Fibroblast of the conjunctiva (primary cell): ENCODE results near the gene LGMN.
"Not testable (repeated sequence)": the region's sequence is repeated elsewhere in the genome, so short reads cannot be mapped to it uniquely, and the experiment has no call there.

ENCODE experiments used
- DNase-seq: peaks from one replicate; pipeline ENCODE4 v3.0.0-alpha.2; 2010; ENCODE audit warnings: low read depth

Gene LGMN

DNA sequence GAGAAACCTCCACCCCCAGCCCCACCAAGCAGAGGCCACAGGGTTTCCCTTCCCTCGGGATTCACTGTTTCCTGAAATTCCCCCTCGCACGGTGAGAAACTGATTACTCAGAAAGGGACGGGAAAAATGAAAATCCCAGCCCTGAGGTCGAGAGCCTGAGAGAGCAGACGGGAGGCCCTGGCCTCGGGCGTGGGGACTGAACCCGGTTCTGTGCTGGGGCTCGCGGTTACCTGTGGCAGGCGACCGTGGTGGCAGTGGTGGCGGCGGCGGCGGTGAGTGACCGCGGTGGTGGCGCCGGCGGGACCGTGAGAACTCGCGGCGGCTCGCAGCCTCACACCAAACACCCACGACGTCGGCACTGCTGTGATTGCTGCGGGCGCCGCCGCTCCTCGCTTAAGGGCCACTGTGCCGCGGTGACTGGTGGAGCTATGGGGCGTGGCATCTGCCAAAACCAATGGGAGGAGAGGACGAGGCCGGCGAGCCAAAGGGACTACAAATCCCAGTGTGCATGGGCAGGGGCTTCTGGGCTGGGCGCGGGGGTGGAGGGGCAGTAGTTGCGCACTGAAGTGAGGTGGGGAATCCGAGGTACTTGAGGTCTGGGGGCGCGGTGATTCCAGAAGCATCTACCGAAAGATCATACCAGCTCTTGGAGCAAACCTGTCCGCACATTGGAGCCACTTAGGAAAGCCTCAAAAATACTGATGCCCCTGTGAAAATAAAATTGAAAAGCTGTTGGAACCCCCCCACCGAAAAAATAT, at the start of gene LGMN:
Gene LGMN (minus strand): TSS at position 369 of the 758 bp plus-strand sequence. CDS start 15,841 bp downstream, outside the sequence.
- DNase-seq = peak; percentile 82

DNA sequence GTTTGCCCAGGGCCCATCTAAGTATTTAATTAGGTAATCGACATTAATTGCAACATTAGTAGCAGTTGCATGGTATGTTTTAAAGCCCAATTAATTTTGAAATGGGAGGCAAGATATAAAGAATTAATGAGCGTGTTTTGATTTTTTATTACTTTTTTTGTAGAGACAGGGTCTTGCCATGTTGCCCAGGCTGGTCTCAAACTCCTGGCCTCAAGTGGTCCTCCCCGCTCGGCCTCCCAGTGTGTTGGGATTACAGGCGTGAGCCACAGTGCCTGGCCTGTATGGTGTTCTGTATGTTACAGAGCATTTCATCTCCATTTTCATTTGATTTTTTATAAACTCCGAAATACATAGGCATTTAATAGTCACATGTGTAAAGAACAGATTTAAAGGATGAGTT, 46.5 kb upstream of the LGMN start:
- no peak for DNase-seq

DNA sequence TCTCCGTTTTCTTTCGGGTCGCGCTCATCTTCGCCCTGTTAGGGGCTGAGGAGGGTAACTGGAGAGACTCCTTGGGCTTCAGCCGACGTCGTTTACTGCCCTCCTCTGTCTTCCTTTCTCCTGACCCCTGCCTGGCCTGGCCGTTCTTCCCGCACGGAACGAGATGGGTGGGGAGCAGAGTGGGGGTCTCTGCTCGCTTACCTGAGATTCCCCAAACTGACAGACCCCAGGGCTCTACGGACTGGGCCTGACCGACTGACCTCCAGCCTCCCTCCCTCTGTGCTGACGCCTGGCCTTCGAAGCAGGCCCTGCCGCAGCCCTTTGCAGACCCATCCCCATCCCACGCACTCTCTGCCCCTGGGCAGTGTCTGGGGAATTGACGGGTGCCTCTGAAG, 46.1 kb upstream of the LGMN start:
- DNase-seq = no peak

DNA sequence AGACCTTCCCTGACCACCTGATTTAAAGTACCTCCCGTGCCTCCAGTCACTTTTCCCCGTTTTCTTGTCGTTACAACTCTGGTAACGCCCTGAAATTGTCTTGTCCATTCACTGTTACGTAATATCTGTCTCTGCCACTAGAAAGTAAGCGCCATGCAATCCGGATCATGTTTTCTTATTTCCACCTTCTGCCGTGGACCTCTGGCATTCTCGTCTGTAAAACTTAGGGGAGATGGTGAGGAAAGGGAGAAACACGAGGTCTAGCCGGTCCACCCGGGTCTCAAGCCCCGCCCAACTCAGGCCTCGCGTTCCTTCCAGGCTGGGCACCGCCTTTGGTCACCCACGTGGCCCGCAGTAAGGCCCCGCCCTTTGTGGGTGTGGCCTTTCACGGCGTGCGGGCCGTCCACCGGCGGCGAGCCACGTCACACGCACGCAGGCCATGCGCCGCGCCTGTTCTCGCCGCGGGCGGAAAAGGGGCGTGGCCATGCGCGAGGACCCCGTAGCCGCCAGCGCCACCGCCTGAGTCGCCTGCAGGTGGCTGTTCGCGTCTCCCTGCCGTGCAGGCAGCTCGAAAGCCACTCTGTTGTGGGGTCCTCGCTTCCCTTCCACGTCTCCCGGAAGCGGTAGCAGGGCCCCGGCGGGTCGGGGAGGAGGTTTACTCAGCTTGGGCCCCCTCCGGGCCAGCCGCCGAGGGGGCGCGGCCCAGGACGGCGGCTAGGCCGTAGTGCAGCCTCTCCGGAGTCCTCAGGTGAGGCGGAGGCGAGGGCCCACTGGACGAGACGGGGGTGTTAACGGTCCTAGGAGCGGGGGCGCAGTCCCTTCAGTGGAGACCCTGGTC, 45.5 kb upstream of the LGMN start, which contains the start of gene GOLGA5:
Gene GOLGA5 (plus strand): TSS at position 597 of the 838 bp plus-strand sequence. CDS start 3,133 bp downstream, outside the sequence.
- peak; percentile 98 for DNase-seq

DNA sequence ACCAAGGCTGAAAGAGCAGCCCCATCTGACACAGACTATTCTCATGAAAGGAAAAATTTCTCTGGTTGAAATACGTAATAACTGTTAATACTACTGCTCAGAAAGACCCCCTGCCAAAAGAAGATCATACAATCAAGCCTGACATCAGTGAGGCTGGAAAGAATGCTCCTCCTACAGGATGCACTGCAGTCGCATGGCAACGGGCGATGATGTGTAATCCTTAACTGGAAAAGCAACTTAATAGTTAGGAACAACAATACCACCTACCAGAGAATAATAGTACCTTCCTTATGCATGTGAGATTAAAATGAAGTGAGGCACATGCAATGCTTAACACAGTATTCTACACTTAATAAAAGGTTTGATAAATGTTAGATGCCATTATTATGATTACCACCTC, 44.5 kb upstream of the LGMN start:
- DNase-seq = no peak

DNA sequence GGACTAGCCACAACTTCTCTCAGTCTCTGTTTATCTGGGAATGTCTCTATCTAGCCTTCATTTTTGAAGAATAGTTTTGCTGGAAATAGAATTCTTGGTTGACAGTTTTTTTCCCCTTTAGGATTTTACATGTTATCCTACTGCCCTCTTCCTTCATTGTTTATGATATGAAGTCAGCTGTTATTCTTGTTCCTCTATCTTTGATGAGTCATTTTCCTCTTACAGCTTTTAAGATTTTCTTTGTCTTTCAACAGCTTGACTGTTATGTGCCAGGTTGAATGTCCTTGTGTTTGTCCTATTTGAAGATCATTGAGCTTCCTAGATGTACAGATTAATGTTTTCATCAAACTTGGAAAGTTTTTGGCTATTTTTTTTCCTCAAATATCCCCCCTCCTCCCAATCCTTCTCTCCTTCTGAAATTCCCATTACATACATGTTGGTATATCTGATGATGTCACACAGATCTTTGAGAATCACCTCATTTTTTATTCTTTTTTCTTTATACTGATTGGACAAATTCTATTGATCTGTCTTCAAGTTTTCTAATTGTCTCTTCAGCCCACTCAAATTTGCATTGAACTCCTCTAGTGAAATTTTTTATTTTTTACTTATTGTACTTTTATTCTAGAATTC, 41.1 kb upstream of the LGMN start:
- no peak for DNase-seq

DNA sequence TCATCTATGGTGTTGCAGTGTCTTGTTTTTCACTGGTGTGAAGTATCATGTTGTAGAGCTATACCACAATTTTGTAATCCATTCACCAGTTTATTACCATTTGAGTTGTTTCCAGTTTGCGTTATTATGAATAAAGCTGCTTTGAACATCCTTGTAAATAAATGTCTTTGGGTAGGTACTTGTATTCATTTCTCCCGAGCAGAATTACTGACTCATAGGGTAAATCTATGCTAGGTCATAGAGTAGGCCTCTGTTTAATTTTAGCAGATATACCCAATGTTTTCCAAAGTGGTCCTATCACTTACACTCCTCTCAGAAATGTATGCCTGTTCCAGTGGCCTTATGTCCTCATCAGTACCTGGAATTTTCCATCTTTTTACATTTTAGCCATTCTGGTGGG, 39.1 kb upstream of the LGMN start:
- no peak for DNase-seq

DNA sequence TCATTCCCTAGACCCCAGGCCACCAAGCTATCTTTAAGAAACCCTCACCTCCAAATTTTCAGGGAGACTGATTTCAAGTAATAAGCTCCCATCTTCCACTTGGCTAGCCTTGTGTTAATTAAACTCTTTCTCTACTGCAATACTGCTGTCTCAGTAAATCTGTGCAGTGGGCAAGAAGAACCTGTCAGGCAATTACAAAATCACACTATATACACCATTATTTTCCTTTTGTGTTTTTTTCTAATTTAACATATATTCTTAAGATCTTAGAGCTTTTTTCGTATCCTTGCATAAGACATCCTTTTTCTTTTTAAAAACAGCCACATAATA, 38.0 kb upstream of the LGMN start:
- no peak for DNase-seq

DNA sequence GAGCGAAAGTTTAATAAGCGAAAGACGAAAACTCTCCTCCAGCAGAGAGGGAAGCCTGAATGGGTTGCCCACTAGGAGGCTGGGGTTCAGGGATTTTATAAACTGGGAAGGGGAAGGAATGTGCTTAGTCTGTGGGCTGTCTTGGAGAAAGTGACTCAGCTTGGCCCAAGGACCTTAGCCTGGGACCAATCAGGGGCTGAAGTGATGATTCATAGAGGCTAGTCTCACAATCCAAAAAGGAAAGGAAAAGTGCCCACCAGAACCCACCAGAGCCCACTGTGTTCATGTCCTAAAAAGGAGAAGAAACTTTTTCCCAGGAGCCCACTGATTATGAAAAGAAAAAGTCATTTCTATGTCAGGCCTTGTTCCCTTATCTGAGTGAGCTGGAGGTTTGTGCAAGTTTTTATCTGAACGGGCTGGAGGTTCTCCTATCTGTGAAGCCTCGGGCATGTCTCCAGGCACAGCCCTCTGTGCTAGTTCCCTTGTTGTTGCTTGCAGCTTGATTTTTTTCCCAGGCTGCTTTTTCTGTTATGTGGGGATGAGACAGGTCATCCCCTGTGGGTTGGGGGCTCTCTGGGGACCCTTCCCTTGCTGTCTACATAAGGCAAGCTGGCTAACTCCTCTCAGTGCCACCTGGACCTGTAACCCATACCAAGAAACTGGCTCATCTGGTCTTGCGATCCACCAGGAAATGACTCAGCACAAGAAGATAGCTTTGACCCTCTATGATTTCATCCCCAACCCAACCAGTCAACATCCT, 37.4 kb upstream of the LGMN start:
- peak; percentile 58 for DNase-seq

DNA sequence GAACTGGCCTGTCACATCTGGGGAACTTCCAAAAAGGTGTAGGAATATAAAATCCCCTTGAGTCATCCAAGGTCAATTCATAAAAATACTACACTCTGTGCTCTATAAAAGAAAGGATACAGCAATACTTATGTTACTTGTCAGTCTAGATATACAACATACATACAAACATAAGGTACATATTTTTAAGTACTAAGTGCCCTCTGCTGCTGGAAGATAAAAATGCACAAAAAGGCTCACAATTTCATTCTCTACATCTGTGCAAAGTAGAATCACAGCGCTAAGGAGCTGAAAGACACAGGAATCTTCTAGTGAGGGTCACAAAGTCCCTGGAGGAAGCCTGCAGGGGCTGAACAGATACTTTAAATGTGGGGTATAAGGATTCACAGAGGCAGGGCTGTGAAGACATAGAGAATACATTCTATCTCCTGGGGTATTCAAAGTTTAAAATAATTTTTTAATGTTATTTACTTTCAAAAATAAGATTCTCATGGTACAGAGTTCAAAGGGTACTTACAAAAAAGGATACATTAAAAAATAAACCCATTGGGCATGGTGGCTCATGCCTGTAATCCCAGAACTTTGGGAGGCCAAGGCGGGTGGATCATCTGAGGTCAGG, 35.5 kb upstream of the LGMN start:
- DNase-seq = peak; percentile 47

DNA sequence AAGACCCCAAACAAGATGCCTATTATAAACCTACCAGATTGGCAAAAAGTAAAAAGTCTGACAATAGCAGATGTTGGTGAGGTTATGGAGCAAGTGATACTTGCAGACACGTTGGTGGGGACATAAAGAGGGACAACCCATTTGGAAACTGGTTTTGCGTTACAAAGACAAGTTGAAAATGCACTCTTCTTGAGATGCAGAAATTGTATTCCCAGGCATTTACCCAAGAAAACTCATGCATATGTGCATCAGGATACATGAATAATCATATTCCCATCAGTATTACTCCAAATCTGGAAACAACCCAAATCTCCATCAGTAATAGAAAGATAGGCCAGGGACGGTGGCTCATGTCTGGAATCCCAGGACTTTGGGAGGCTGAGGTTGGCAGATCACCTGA, 32.9 kb upstream of the LGMN start:
- no peak for DNase-seq

DNA sequence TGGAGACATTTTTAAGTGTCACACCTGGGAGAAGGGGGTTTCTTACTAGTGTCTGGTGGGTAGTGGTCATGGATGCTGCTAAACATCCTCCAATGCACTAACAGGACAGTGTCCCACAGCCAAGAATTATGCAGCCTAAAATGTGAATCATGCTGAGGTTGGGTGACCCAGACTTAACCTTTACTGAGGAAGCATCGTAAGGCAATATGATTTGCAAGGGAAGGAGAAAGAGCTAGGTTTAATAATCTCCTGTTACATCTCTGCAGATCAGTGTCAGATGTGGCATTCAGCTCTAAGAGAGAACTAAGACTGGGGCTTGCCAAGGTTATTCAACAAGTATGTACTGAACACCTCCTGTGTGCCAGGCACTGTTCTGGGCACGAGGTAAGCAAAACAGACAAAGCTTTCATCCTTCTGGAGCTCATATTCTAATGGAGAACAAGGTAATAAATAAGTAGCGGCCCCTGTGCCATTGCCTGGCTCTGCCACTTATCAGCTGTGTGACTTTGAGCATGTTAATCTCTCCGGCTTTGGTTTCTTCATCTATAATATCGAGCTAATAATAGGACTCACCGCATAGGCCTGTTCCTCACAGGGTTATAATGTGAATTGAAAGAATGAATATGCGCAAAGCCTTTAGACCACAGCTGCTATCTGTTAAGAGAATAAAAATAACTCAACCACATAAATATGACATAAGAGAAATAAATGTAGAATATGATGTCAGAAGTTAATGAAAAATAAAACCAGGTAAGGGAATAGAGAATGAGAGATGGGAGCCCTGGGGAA, 32.2 kb upstream of the LGMN start:
- DNase-seq = no peak

DNA sequence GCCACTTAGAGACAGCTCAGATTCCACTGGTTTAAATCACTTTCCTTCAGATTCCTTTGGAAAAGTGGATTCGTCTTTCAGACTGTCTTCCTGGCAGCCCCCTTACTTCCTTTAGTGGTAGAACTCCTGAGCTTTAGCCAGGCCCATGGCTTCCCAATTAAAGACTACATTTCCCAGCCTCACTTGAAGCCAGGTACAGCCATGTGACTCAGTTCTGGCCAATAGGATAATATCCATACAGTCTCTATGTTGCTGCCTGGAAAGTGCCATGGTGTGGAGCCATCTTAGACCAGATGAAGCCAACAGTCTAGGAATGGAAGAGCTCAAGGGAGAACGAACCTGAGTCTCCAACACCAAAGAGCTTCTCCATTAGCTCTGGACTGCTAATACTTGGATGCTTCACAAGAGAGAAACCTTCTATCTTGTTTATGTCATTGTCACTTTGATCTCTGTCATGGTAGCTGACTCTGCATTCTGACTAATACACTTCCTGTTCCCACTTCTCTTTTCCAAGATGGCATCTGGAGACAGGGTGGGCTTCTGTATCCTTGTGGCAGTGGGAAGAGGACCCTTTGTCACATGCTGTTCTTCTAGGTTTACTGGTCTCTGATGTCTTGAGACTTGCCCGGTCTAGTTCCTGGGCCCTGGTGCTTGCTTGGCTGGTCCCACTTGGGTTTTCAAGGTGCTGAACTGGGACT, 30.6 kb upstream of the LGMN start:
- DNase-seq = not testable (repeated sequence)

DNA sequence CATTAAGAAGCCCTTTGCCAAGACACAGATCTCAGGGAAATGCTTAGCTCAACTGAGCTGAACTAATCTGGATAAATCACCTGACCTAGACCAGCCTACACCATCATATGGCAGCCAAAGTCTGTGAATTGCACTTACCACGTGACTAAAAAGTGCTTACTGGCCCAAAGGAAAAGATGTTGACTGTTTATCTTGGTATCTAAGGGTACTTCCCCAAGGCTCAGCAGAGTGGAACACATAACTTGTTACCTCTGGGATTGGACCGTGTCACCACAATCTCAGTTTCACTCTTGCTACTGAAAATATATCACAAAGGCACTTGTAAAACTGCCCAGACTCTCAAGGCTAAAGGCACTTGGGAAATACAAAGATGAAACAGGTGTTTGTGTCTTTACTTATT, 26.9 kb upstream of the LGMN start:
- DNase-seq = not testable (repeated sequence)

DNA sequence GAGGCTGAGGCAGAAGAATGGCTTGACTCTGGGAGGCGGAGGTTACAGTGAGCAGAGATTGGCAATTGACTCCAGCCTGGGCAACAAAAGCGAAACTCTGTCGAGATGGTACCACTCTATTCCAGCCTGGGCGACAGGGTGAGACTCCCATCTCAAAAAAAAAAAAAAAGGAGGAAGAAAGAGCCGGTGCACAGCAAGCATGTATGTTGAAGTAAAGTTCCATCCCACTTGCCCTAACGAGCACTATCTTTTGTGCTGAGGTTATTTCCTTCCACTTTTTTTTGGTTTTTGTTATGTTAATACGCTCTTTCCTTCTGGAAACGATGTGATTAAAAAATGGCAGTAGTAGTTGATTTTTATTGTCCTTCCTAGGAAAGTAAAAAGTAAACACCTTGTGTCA, 26.1 kb upstream of the LGMN start:
- no peak for DNase-seq

DNA sequence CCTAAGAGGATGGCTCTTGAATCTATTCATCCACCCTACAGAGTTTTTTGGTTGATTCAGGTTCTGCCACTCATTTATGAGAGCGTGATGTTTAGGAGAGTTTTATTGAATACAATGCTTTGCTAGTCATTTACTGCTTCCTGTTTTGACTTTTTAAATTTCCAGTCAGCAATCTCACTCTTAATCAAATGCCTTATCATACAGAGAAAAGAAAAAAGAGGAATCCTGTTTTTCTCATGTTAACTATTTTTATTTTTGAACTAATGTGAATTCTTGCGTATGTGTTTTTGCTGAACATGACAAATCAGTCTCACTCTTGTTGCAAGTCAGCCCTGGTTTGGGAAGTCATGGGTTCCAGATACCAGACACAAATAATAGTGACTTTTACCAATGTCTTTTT, 22.1 kb upstream of the LGMN start:
- no peak for DNase-seq

DNA sequence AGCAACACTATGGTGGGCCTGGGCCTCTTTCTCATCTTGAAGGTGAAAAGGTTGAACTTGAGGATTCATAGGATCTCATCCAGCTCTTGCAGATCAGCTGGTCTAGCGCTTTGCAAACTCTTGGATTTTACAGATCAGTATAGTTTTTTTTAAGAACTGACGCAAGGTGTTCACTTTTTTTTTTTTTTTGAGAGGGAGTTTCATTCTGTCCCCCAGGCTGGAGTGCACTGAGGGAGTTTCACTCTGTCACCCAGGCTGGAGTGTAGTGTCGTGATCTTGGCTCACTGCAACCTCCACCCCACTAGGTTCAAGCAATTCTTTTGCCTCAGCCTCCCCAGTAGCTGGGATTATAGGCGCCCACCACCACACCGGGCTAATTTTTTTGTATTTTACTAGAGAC, 20.4 kb upstream of the LGMN start:
- no peak for DNase-seq

DNA sequence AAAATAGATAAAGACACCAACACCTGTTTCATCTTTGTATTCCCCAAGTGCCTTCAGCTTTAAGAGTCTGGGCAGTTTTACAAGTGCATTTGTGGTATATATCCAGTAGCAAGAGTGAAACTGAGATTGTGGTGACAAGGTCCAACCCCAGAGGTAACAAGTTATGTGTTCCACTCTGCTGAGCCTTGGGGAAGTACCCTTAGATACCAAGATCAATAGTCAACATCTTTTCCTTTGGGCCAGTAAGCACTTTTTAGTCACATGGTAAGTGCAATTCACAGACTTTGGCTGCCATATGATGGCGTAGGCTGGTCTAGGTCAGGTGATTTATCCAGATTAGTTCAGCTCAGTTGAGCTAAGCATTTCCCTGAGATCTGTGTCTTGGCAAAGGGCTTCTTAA, 19.8 kb upstream of the LGMN start:
- not testable (repeated sequence) for DNase-seq

DNA sequence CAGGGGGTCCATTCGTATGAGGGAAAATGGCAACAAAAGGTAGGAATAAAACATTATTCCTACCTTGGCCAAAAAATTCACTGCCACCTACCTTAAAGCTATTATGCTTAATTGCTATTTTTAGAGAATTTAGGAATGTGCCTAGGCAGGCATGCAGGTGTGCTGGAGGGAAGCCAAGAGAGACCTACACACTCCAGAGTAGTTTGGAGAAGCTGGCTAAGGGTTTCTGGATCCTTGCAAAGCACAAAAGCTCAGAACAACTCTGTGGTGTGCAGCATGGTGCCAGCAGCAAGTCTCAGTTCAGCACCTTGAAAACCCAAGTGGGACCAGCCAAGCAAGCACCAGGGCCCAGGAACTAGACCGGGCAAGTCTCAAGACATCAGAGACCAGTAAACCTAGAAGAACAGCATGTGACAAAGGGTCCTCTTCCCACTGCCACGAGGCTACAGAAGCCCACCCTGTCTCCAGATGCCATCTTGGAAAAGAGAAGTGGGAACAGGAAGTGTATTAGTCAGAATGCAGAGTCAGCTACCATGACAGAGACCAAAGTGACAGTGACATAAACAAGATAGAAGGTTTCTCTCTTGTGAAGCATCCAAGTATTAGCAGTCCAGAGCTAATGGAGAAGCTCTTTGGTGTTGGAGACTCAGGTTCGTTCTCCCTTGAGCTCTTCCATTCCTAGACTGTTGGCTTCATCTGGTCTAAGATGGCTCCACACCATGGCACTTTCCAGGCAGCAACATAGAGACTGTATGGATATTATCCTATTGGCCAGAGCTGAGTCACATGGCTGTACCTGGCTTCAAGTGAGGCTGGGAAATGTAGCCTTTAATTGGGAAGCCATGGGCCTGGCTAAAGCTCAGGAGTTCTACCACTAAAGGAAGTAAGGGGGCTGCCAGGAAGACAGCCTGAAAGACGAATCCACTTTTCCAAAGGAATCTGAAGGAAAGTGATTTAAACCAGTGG, 15.5 kb upstream of the LGMN start:
- DNase-seq = not testable (repeated sequence)
